Endothelial cell of umbilical vein (primary cell): ENCODE results near the gene HIVEP1. TPM values are rescaled to one million over a fixed set of nuclear protein-coding genes. Genes with fewer than 3 reads are reported as not detected.

Experiments
- BruUV-seq: library from RNA; stranded (reverse); fragments of 400-500 nt; replicated peaks from 2 replicates; lab custom pipeline; 2021; lab: Mats Ljungman, UMichigan
- CTCF ChIA-PET: fragments of 300-600, 350-600 bp; sonication (Branson Sonifier 250); formaldehyde crosslinking; loops from one replicate; lab custom pipeline; 2021; ENCODE audit warnings: antibody characterized with exemption, inconsistent platforms; lab: Charles Lee
- POLR2A ChIA-PET: fragments of 300-600, 350-600 bp; sonication (Branson Sonifier 250); formaldehyde crosslinking; loops from one replicate; lab custom pipeline; 2021; ENCODE audit warnings: antibody characterized with exemption, inconsistent platforms; lab: Charles Lee
- DNase-seq: peaks from one replicate; pipeline ENCODE4 v3.0.0-alpha.2; 2011; ENCODE audit warnings: low read depth, low spot score
- FAIRE-seq: peaks from 2 replicates; lab custom pipeline; 2011; peaks lifted over from hg19 to GRCh38; lab: Jason Lieb, UNC
- H2AFZ ChIP-seq: 2 replicates; pipeline ENCODE4 v1.6.0; 2012; ENCODE audit warnings: low read depth, low read length, control low read depth, inconsistent platforms
- H3K27ac ChIP-seq: 2 replicates; pipeline ENCODE4 v1.5.1; 2011; ENCODE audit warnings: low read depth, mild to moderate bottlenecking, control low read depth, low read length, moderate library complexity; ENCODE audit not compliant: insufficient read depth
- H3K27me3 ChIP-seq, 2 experiments: 2 replicates each; pipeline versions ENCODE4 v1.6.0 to v1.6.1; 2011; ENCODE audit warnings: low read length in 2 of 2, mixed read lengths in 1 of 2; ENCODE audit not compliant: control insufficient read depth in 2 of 2, insufficient read depth in 2 of 2
- H3K36me3 ChIP-seq, 2 experiments: 2 replicates in 1 of 2; 3 replicates in 1 of 2; pipeline ENCODE4 v1.5.1; 2011; ENCODE audit warnings: low read length in 2 of 2, mild to moderate bottlenecking in 1 of 2, moderate library complexity in 1 of 2; ENCODE audit not compliant: control insufficient read depth in 2 of 2, insufficient read depth in 2 of 2; ENCODE audit errors: extremely low read depth in 1 of 2
- H3K4me1 ChIP-seq: 3 replicates; pipeline ENCODE4 v1.5.1; 2011; ENCODE audit warnings: mild to moderate bottlenecking, low read length; ENCODE audit not compliant: control insufficient read depth, insufficient read depth; ENCODE audit errors: extremely low read depth
- H3K4me2 ChIP-seq: 2 replicates; pipeline ENCODE4 v1.6.1; 2011; ENCODE audit warnings: low read length, control low read depth, mixed read lengths; ENCODE audit not compliant: insufficient read depth
- H3K4me3 ChIP-seq, 3 experiments: fragments of 200-600 bp in 1 of 3; sonication (generic), shearing (Covaris generic) in 1 of 3; replicated peaks in 1 of 3; 2 replicates each; pipeline ENCODE4 v1.5.1; 2011 to 2016; ENCODE audit warnings: control low read depth in 3 of 3, low read length in 3 of 3, mild to moderate bottlenecking in 2 of 3, inconsistent platforms in 1 of 3, low read depth in 1 of 3, moderate library complexity in 1 of 3; ENCODE audit not compliant: insufficient read depth in 1 of 3
- H3K79me2 ChIP-seq: 2 replicates; pipeline ENCODE4 v1.6.0; 2012; ENCODE audit warnings: low read length, inconsistent platforms; ENCODE audit not compliant: control insufficient read depth, insufficient read depth
- H3K9ac ChIP-seq: replicated peaks from 2 replicates; pipeline ENCODE3; 2011; ENCODE audit warnings: low read length, control low read depth; ENCODE audit not compliant: insufficient read depth; ENCODE audit errors: extremely low read depth
- H3K9me1 ChIP-seq: replicated peaks from 3 replicates; pipeline ENCODE4 v1.6.0; 2011; ENCODE audit warnings: mild to moderate bottlenecking, low read length; ENCODE audit not compliant: control insufficient read depth, insufficient read depth; ENCODE audit errors: extremely low read depth
- H3K9me3 ChIP-seq: replicated peaks from 2 replicates; pipeline ENCODE4 v1.5.1; 2012; ENCODE audit warnings: low read length, inconsistent platforms; ENCODE audit not compliant: control insufficient read depth, insufficient read depth
- H4K20me1 ChIP-seq: replicated peaks from 2 replicates; pipeline ENCODE3; 2011; ENCODE audit warnings: mild to moderate bottlenecking, low read length; ENCODE audit not compliant: control insufficient read depth, insufficient read depth; ENCODE audit errors: extremely low read depth
- GATA2 ChIP-seq: IDR thresholded peaks from 2 replicates; pipeline ENCODE4 v1.7.0; 2011; ENCODE audit warnings: low read depth, mild to moderate bottlenecking, moderate library complexity, mixed read lengths, low read length; ENCODE audit not compliant: insufficient read length, insufficient read depth
- JUN ChIP-seq: IDR thresholded peaks from 2 replicates; pipeline ENCODE4 v1.6.1; 2011; ENCODE audit warnings: borderline replicate concordance, low read depth; ENCODE audit not compliant: insufficient read length, insufficient read depth
- POLR2AphosphoS5 ChIP-seq: IDR thresholded peaks from 2 replicates; pipeline ENCODE4 v1.6.1; 2012; ENCODE audit warnings: low read depth, mild to moderate bottlenecking, control low read depth, low read length, moderate library complexity; ENCODE audit not compliant: insufficient read depth
- dilution Hi-C: fragments of 300-500 bp; cut with MboI; formaldehyde crosslinking; loops from one replicate; pipeline ENCODE4 v1.15.0; 2019; ENCODE audit warnings: low sequenced_read_pairs; ENCODE audit not compliant: extremely low pct_ligation_motif_present
- intact Hi-C: fragments of 100-400 bp; cut with micrococcal nuclease; formaldehyde crosslinking; loops from one replicate; pipeline ENCODE4 v1.10.0; 2022
- polyA plus RNA-seq, 4 experiments: library from polyadenylated mRNA; depleted of rRNA in 3 of 4; stranded (reverse) in 3 of 4; unstranded in 1 of 4; fragments of >200 nt; gene quantifications; 2 replicates each; pipeline versions ENCODE4 v1.2.1 to v1.2.3, GENCODE V29; 2011 to 2012; ENCODE audit warnings: missing spikeins in 1 of 4
- total RNA-seq: library from RNA; stranded (reverse); gene quantifications from 2 replicates; pipeline ENCODE4 v1.2.3, GENCODE V29; 2021
- TF ChIP-seq, protein P1 (sequence below), 2 donors: IDR thresholded peaks; 1 replicate in 1 of 2; 2 replicates in 1 of 2; pipeline ENCODE4 v1.5.1; 2011; ENCODE audit warnings: low read length in 2 of 2, mild to moderate bottlenecking in 2 of 2, moderate library complexity in 2 of 2, control low read depth in 1 of 2, inconsistent platforms in 1 of 2, low read depth in 1 of 2; ENCODE audit not compliant: insufficient read depth in 1 of 2; ENCODE audit errors: extremely low read depth in 1 of 2

Gene HIVEP1
- total and polyA plus RNA-seq, 2 donors (not counting 3 experiments of a cell fraction or from before 2014, with no cell fraction given), result 33.5 to 49.2 TPM

DNA sequence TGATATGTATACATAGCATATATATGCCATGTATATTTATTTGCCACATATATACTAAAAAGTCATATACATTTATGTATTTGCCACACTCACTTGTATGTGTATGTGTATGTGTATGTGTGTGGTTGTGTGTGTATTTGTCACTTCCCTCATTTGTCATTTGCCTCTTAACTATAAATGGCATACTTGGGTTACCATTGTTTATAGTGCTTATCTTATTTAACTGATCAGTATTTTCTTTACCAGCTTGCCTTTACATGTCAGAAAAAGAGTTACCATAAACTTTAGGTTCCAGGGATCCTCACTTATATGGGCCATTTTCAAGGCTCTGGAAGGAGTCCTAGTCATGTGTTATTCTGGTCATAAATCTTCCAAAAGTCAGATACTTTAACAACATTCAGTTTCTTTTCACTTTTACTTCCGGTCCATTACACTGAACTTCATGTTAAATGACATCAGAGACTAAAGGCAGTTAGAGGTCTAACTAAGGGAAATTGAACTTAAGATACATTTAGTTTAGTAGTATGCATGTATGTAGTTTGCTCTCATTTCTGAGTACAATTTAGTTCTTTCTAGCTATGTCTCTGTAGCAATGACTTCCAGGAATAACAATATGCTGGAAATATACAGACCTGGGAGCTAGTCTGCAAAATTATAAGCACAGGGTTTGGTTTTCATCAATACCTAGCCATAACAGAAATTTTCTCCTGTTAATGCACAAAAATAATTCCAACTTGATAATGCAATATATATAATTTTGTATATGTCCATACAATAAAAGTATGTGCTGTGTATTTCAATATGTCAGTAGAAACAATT, 33.7 kb upstream of the HIVEP1 start:
- no peak for FAIRE-seq
- CTCF ChIA-PET, result interaction anchor here (1.5 to 1.7 kb wide), 2 partner anchors 9 to 11 kb away, joined by 3 to 6 read pairs; no protein-coding TSS in a partner anchor
- no peak overlapping the region for H3K9ac ChIP-seq
- H3K27me3 ChIP-seq, result no peaks in the 10 kb centered on the region
- TF ChIP-seq JUN (peak; percentile 2), POLR2AphosphoS5 (no peak), GATA2 (peak; percentile 11)
- TF ChIP-seq, protein P1, sequence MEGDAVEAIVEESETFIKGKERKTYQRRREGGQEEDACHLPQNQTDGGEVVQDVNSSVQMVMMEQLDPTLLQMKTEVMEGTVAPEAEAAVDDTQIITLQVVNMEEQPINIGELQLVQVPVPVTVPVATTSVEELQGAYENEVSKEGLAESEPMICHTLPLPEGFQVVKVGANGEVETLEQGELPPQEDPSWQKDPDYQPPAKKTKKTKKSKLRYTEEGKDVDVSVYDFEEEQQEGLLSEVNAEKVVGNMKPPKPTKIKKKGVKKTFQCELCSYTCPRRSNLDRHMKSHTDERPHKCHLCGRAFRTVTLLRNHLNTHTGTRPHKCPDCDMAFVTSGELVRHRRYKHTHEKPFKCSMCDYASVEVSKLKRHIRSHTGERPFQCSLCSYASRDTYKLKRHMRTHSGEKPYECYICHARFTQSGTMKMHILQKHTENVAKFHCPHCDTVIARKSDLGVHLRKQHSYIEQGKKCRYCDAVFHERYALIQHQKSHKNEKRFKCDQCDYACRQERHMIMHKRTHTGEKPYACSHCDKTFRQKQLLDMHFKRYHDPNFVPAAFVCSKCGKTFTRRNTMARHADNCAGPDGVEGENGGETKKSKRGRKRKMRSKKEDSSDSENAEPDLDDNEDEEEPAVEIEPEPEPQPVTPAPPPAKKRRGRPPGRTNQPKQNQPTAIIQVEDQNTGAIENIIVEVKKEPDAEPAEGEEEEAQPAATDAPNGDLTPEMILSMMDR (IDR thresholded peaks at IDR 0.05; ENCODE audit: extremely low read depth in 1 of 2, insufficient read depth in 1 of 2, low read depth in 1 of 2, low read length in 2 of 2), result no peak
- H4K20me1 ChIP-seq, result no peaks in the 10 kb centered on the region
- no TSS peak for BruUV-seq
- DNase-seq, result peak; percentile 71
- no peaks in the 10 kb centered on the region for H3K36me3 ChIP-seq
- H3K9me1 ChIP-seq, result no peaks in the 10 kb centered on the region
- no peaks in the 10 kb centered on the region for H3K9me3 ChIP-seq
- peak overlapping the region; percentile 17 for H2AFZ ChIP-seq
- intact Hi-C loops (no loop called here), dilution Hi-C loops (no loop called here)
- H3K79me2 ChIP-seq, result no peaks in the 10 kb centered on the region
- H3K4me3 ChIP-seq, result no peak overlapping the region
- POLR2A ChIA-PET, result no interaction called here
- H3K4me1 ChIP-seq, result peaks cover 8% of the 10 kb centered on the region
- no peak overlapping the region for H3K27ac ChIP-seq
- H3K4me2 ChIP-seq, result peak overlapping the region; percentile 25
